BLaER1 (cell line): ENCODE data around the gene BBOF1.

Experiments used
- H3K27ac ChIP-seq: shearing (Covaris generic); formaldehyde crosslinking; 2 replicates; pipeline ENCODE4 v1.8.1; 2022
- H3K27me3 ChIP-seq: shearing (Covaris generic); formaldehyde crosslinking; 2 replicates; pipeline ENCODE4 v1.8.1; 2022
- H3K36me3 ChIP-seq: shearing (Covaris generic); formaldehyde crosslinking; 2 replicates; pipeline ENCODE4 v1.8.1; 2022
- H3K4me1 ChIP-seq: shearing (Covaris generic); formaldehyde crosslinking; 2 replicates; pipeline ENCODE4 v1.8.1; 2022
- H3K4me2 ChIP-seq: shearing (Covaris generic); formaldehyde crosslinking; 2 replicates; pipeline ENCODE4 v1.8.1; 2022
- H3K4me3 ChIP-seq: shearing (Covaris generic); formaldehyde crosslinking; 2 replicates; pipeline ENCODE4 v1.8.1; 2022
- H3K9ac ChIP-seq: shearing (Covaris generic); formaldehyde crosslinking; 2 replicates; pipeline ENCODE4 v1.8.1; 2022
- H3K9me3 ChIP-seq: shearing (Covaris generic); formaldehyde crosslinking; 2 replicates; pipeline ENCODE4 v1.8.1; 2022
- H4K20me1 ChIP-seq: shearing (Covaris generic); formaldehyde crosslinking; 2 replicates; pipeline ENCODE4 v1.8.1; 2022
- Cebpa-rat ChIP-seq: shearing (Covaris generic); IDR thresholded peaks from 2 replicates; pipeline ENCODE4 v1.8.1; 2022

The BBOF1 gene

GRCh38 chr14:74062809-74063150, 43.6 kb downstream of the BBOF1 start:
- Histone ChIP-seq H4K20me1 (no peaks in the 10 kb centered on the region), H3K27ac (no peak overlapping the region), H3K4me3 (no peak overlapping the region), H3K27me3 (no peaks in the 10 kb centered on the region), H3K4me1 (no peaks in the 10 kb centered on the region), H3K4me2 (no peak overlapping the region), H3K9ac (no peak overlapping the region), H3K9me3 (no peaks in the 10 kb centered on the region), H3K36me3 (peaks cover 77% of the 10 kb centered on the region)
- TF ChIP-seq Cebpa-rat = no peak

DNA sequence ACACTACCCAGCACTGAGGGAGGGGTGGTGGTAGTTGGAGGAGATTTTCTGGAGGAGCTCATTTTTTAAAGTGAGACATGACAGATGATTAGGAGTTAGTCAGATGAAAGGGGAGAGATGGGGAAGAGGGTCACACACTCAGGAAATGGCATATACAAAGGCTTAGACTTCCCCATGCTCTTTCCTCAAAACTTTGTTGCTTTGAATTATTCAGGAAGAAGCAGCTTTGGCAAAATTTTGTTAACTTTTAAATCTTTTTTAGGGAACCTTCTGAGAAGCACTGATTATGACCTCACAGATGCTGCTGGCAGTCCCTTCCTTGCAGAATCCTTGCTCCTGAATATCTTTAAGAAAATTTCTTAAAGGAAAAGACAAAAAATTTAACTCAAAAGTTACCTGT, 45.3 kb downstream of the BBOF1 start:
- Histone ChIP-seq H3K4me1 (no peaks in the 10 kb centered on the region), H3K4me2 (no peak overlapping the region), H4K20me1 (no peaks in the 10 kb centered on the region)

DNA sequence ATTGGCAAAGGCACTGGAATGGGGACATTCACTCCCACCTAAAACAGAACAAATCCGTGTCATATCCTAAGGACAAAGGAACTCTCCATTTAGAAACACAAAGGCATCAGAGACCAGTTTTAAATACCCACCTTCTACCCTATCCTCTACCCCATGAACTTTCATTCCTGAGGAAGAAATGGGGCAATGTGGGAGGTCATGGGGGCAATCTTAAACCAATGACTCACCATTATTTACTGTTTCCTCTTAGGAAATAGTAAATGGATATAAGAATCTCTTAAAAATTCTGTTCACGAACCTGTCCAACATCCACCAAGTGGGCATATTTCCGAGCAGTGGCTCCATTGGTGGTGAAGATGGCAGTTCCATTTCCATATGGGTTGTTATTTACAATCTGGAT, 45.7 kb downstream of the BBOF1 start:
- no peaks in the 10 kb centered on the region for H3K4me1 ChIP-seq
- TF ChIP-seq Cebpa-rat = no peak
- H3K27ac ChIP-seq = no peak overlapping the region
- no peaks in the 10 kb centered on the region for H4K20me1 ChIP-seq
- H3K4me3 ChIP-seq = no peak overlapping the region
- H3K27me3 ChIP-seq = no peaks in the 10 kb centered on the region
- no peaks in the 10 kb centered on the region for H3K9me3 ChIP-seq
- H3K36me3 ChIP-seq = peaks cover 83% of the 10 kb centered on the region
- no peak overlapping the region for H3K4me2 ChIP-seq
- no peak overlapping the region for H3K9ac ChIP-seq

More for the DNA sequence above, 45.3 kb downstream of the BBOF1 start:
- no peak overlapping the region for H3K27ac ChIP-seq
- H3K9me3 ChIP-seq = no peaks in the 10 kb centered on the region
- H3K27me3 ChIP-seq = no peaks in the 10 kb centered on the region
- peaks cover 87% of the 10 kb centered on the region for H3K36me3 ChIP-seq
- H3K9ac ChIP-seq = no peak overlapping the region
- TF ChIP-seq Cebpa-rat = no peak
- no peak overlapping the region for H3K4me3 ChIP-seq

- H3K36me3 ChIP-seq = peaks cover 81% of the 10 kb centered on the region
- H3K4me2 ChIP-seq = no peak overlapping the region
- H3K27ac ChIP-seq = no peak overlapping the region
- no peaks in the 10 kb centered on the region for H3K27me3 ChIP-seq
- no peak overlapping the region for H3K9ac ChIP-seq
- TF ChIP-seq Cebpa-rat = no peak
- H4K20me1 ChIP-seq = no peaks in the 10 kb centered on the region
- no peak overlapping the region for H3K4me3 ChIP-seq
- no peaks in the 10 kb centered on the region for H3K9me3 ChIP-seq
- H3K4me1 ChIP-seq = no peaks in the 10 kb centered on the region
Measured at GRCh38 chr14:74065746-74066575, 46.8 kb downstream of the BBOF1 start.

- no peak overlapping the region for H3K4me2 ChIP-seq
- H3K4me3 ChIP-seq = no peak overlapping the region
- H3K27ac ChIP-seq = no peak overlapping the region
- no peak overlapping the region for H3K9ac ChIP-seq
- TF ChIP-seq Cebpa-rat = no peak
- H4K20me1 ChIP-seq = no peaks in the 10 kb centered on the region
- H3K36me3 ChIP-seq = peaks cover 17% of the 10 kb centered on the region
- no peaks in the 10 kb centered on the region for H3K9me3 ChIP-seq
- no peaks in the 10 kb centered on the region for H3K27me3 ChIP-seq
- H3K4me1 ChIP-seq = 0 out of 2 replicates have a peak, but pooled peaks cover under 1% of the 10 kb centered on the region
Measured at GRCh38 chr14:74077401-74077800, 58.3 kb downstream of the BBOF1 start.

- H3K9ac ChIP-seq = no peak overlapping the region
- H3K36me3 ChIP-seq = no peaks in the 10 kb centered on the region
- no peak overlapping the region for H3K4me3 ChIP-seq
- H3K4me1 ChIP-seq = peaks cover 23% of the 10 kb centered on the region
- no peaks in the 10 kb centered on the region for H3K9me3 ChIP-seq
- no peak for TF ChIP-seq Cebpa-rat
- no peaks in the 10 kb centered on the region for H3K27me3 ChIP-seq
- H3K27ac ChIP-seq = no peak overlapping the region
- no peak overlapping the region for H3K4me2 ChIP-seq
- no peaks in the 10 kb centered on the region for H4K20me1 ChIP-seq
Measured at GRCh38 chr14:74080820-74081460, 61.8 kb downstream of the BBOF1 start.

DNA sequence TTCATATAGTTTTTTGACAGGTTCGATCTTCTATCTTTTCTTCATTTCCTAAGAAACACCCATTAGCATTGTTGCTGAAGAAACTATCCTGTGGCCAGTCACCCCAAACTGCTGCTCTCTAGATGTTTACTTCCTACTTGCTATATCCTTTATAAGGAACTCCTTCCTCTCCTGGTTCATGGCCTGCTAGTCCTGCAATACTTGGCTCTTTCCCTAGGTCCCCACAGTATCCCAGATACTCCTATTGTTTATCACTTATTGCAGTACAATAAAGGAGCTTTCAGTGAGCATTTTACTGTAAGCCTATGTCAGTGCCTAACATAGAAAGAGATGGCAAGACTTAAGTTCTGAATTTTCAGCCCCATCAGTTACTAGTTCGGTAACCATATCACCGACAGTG, 62.3 kb downstream of the BBOF1 start:
- Histone ChIP-seq H3K4me3 (no peak overlapping the region), H3K27me3 (no peaks in the 10 kb centered on the region), H3K9me3 (no peaks in the 10 kb centered on the region), H3K36me3 (no peaks in the 10 kb centered on the region), H3K4me1 (peaks cover 29% of the 10 kb centered on the region), H3K9ac (no peak overlapping the region), H3K4me2 (no peak overlapping the region), H3K27ac (no peak overlapping the region), H4K20me1 (no peaks in the 10 kb centered on the region)
- TF ChIP-seq Cebpa-rat = no peak

GRCh38 chr14:74083161-74083560, 64.0 kb downstream of the BBOF1 start:
- Histone ChIP-seq H3K36me3 (no peaks in the 10 kb centered on the region), H3K27ac (no peak overlapping the region), H4K20me1 (no peaks in the 10 kb centered on the region), H3K4me2 (peak overlapping the region; percentile 99), H3K9ac (peak overlapping the region; percentile 85), H3K27me3 (no peaks in the 10 kb centered on the region), H3K9me3 (no peaks in the 10 kb centered on the region), H3K4me1 (peaks cover 29% of the 10 kb centered on the region), H3K4me3 (peak overlapping the region; percentile 87; the same call in 1 of the 2 replicates)
- TF ChIP-seq Cebpa-rat = no peak

GRCh38 chr14:74083784-74084276, 64.7 kb downstream of the BBOF1 start:
- Histone ChIP-seq H3K4me1 (peaks cover 29% of the 10 kb centered on the region), H3K27me3 (no peaks in the 10 kb centered on the region), H3K9me3 (no peaks in the 10 kb centered on the region), H3K4me2 (peak overlapping the region; percentile 99), H3K27ac (peak overlapping the region; percentile 75), H3K4me3 (peak overlapping the region; percentile 87), H3K36me3 (no peaks in the 10 kb centered on the region), H3K9ac (peak overlapping the region; percentile 85), H4K20me1 (no peaks in the 10 kb centered on the region)
- no peak for TF ChIP-seq Cebpa-rat
